ENCODE results near the gene VARS1. TPM values are rescaled to one million over a fixed set of nuclear protein-coding genes. Genes with fewer than 3 reads are reported as not detected.
"Not testable (repeated sequence)": the region's sequence is repeated elsewhere in the genome, so short reads cannot be mapped to it uniquely, and the experiment has no call there.

The VARS1 gene
- total RNA-seq (79.0 TPM), polyA plus RNA-seq (ENCODE audit: insufficient read depth, low read depth, low replicate concordance) (30.3 TPM)
- long read RNA-seq, donor 1, full-length matches to known transcripts = 3 of 14 reads
- long read RNA-seq, donor 1, partial matches to known transcripts = 11 of 14 reads
- long read RNA-seq, donor 1, other reads (novel, unspliced or antisense) = 0 of 14 reads
- long read RNA-seq, donor 2, full-length matches to known transcripts = 2 of 2 reads
- long read RNA-seq, donor 2, partial matches to known transcripts = 0 of 2 reads
- long read RNA-seq, donor 2, other reads (novel, unspliced or antisense) = 0 of 2 reads
- long read RNA-seq, donor 3, full-length matches to known transcripts = 4 of 4 reads
- long read RNA-seq, donor 3, partial matches to known transcripts = 0 of 4 reads
- long read RNA-seq, donor 3, other reads (novel, unspliced or antisense) = 0 of 4 reads
- long read RNA-seq, donor 4, full-length matches to known transcripts = 4 of 426 reads
- long read RNA-seq, donor 4, partial matches to known transcripts = 406 of 426 reads
- long read RNA-seq, donor 4, other reads (novel, unspliced or antisense) = 16 of 426 reads
- long read RNA-seq, donor 5 = 0 reads
- long read RNA-seq, donor 6, partial matches to known transcripts = 0 of 1 reads
- long read RNA-seq, donor 6, other reads (novel, unspliced or antisense) = 0 of 1 reads
- long read RNA-seq, donor 7, full-length matches to known transcripts = 11 of 90 reads
- long read RNA-seq, donor 7, partial matches to known transcripts = 57 of 90 reads
- long read RNA-seq, donor 7, other reads (novel, unspliced or antisense) = 22 of 90 reads
- long read RNA-seq, donor 8, full-length matches to known transcripts = 1 of 6 reads
- long read RNA-seq, donor 8, partial matches to known transcripts = 5 of 6 reads
- long read RNA-seq, donor 8, other reads (novel, unspliced or antisense) = 0 of 6 reads
- long read RNA-seq, donor 9, full-length matches to known transcripts = 1 of 1 reads
- long read RNA-seq, donor 9, partial matches to known transcripts = 0 of 1 reads
- long read RNA-seq, donor 9, other reads (novel, unspliced or antisense) = 0 of 1 reads
- long read RNA-seq, donor 10, full-length matches to known transcripts = 3 of 1,000 reads
- long read RNA-seq, donor 10, partial matches to known transcripts = 611 of 1,000 reads
- long read RNA-seq, donor 10, other reads (novel, unspliced or antisense) = 386 of 1,000 reads

DNA sequence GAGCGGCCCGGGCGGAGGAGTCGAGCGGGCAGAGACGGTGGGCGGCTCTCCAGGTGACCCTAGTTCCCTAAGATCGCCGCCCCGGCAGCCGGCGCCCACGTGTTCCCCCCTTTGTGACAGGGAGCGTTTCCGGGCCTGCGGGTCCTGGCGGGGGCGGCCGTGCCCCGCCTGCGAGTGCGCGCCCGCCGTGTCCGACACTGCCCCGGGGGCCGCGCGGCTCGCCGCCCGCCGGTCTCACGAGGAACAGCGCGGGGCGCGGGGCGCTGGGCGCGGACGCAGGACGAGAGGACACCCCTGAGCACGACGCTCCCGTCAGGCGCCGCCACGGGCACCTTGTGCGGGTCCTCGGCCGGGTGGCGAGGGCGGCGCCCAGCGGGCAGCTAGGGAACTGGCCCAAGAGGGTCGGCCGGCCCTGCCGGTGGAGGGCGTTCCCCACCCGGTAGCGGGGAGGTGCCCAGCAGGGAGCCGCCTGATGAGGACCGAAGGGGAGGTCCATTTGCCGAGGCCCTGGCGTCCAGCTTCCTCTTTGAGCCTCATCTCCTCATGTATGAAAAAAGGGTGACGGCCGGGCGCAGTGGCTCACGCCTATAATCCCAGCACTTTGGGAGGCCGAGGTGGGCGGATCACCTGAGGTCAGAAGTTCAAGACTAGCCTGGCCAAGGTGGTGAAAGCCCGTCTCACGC lies at the start of gene VARS1:
VARS1 (minus strand) TSS at position 137 of the 683 bp plus-strand sequence. CDS start 535 bp downstream, outside the sequence.
- Histone ChIP-seq H3K4me1 (ENCODE audit: control insufficient read depth in 2 of 3, insufficient read depth in 2 of 3, low read depth in 1 of 3, low read length in 3 of 3) (peaks cover 0 to 5% (median 0%) of the 10 kb centered on the region in 3 donors), H3K27me3 (ENCODE audit: control insufficient read depth, insufficient read depth, low read length) (no peaks in the 10 kb centered on the region), H3K36me3 (ENCODE audit: control insufficient read depth in 2 of 3, insufficient read depth in 3 of 3, low read length in 3 of 3) (no peaks in the 10 kb centered on the region), H3K9ac (ENCODE audit: low read length in 3 of 3) (peak within 1 kb of the TSS; percentile 76 to 99 (median 98)), H3K27ac (ENCODE audit: low read depth in 2 of 2, low read length in 2 of 2) (peak within 1 kb of the TSS; percentile 91 to 92), H3K4me3 (ENCODE audit: low read length in 3 of 3) (peak within 1 kb of the TSS; percentile 78 to 94 (median 91)), H3K9me3 (ENCODE audit: control insufficient read depth in 2 of 3, insufficient read depth in 1 of 3, low read length in 3 of 3) (no peaks in the 10 kb centered on the region)
- TF ChIP-seq, protein P1, sequence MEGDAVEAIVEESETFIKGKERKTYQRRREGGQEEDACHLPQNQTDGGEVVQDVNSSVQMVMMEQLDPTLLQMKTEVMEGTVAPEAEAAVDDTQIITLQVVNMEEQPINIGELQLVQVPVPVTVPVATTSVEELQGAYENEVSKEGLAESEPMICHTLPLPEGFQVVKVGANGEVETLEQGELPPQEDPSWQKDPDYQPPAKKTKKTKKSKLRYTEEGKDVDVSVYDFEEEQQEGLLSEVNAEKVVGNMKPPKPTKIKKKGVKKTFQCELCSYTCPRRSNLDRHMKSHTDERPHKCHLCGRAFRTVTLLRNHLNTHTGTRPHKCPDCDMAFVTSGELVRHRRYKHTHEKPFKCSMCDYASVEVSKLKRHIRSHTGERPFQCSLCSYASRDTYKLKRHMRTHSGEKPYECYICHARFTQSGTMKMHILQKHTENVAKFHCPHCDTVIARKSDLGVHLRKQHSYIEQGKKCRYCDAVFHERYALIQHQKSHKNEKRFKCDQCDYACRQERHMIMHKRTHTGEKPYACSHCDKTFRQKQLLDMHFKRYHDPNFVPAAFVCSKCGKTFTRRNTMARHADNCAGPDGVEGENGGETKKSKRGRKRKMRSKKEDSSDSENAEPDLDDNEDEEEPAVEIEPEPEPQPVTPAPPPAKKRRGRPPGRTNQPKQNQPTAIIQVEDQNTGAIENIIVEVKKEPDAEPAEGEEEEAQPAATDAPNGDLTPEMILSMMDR (IDR thresholded peaks at IDR 0.05; ENCODE audit: borderline replicate concordance, extremely low read depth, insufficient read depth) = peak; percentile 83
- DNase-seq (peak; percentile 90 to 98 (median 94)), FAIRE-seq (no peak)
- intact Hi-C loops (cut with DNase I) = no loop called here

DNA sequence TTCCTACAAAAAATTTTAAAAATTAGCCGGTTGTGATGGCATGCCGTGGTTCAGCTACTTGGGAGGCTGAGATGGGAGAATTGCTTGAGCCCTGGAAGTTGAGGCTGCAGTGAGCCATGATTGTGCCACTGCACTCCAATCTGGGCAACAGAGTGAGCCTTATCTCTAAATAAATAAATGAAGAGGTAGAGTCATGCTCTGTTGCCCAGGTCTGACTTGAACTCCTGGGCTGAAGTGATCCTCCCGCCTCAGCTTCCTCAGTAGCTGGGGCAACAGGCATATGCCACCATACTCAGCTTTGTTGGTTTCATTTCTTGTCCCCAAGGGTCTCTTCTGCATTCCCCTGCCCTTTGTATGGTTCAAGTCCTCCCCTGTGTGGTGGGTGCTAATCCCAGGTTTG lies 49.0 kb upstream of the VARS1 start:
- Histone ChIP-seq H3K27me3 (ENCODE audit: control insufficient read depth, insufficient read depth, low read length) (no peaks in the 10 kb centered on the region), H3K9ac (ENCODE audit: low read length in 3 of 3) (no peak overlapping the region), H3K4me3 (ENCODE audit: low read length in 3 of 3) (no peak overlapping the region), H3K27ac (ENCODE audit: low read depth in 2 of 2, low read length in 2 of 2) (no peak overlapping the region), H3K4me1 (ENCODE audit: control insufficient read depth in 2 of 3, insufficient read depth in 2 of 3, low read depth in 1 of 3, low read length in 3 of 3) (no peaks in the 10 kb centered on the region), H3K36me3 (ENCODE audit: control insufficient read depth in 2 of 3, insufficient read depth in 3 of 3, low read length in 3 of 3) (peaks cover 0 to 7% (median 4%) of the 10 kb centered on the region in 3 donors), H3K9me3 (ENCODE audit: control insufficient read depth in 2 of 3, insufficient read depth in 1 of 3, low read length in 3 of 3) (no peaks in the 10 kb centered on the region)
- FAIRE-seq = no peak
- TF ChIP-seq, protein P1 (IDR thresholded peaks at IDR 0.05; ENCODE audit: borderline replicate concordance, extremely low read depth, insufficient read depth) = no peak
- DNase-seq = peak in 1 of 5 donors; percentile 8
- intact Hi-C loops (cut with DNase I) = no loop called here

DNA sequence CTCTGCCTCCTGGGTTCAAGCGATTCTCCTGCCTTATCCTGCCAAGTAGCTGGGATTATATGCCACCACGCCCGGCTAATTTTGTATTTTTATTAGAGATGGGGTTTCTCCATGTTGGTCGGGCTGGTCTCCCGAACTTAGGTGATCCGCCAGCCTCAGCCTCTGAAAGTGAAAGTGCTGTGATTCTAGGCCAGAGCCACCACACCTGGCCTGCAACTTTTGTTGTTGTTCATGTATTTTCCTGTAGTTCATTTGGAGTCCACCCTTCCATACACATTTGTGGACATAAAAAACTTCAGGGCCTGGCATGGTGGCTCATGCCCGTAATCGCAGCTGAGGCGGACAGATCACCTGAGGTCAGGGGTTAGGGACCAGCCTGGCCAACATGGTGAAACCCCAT lies 46.5 kb upstream of the VARS1 start:
- intact Hi-C loops (cut with DNase I) = no loop called here

DNA sequence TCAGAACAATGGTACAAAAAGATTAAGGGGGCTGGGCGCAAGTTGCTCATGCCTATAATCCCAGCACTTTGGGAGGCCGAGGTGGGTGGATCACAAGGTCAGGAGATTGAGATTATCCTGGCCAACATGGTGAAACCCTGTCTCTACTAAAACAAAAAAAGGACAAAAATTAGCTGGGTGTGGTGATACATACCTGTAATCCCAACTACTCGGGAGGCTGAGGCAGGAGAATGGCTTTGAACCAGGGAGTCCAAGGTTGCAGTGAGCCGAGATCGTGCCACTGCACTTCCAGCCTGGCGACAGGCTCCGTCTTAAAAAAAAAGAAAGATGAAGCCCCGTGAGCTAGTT lies 44.2 kb upstream of the VARS1 start:
- H3K36me3 ChIP-seq (ENCODE audit: control insufficient read depth in 2 of 3, insufficient read depth in 3 of 3, low read length in 3 of 3) = peaks cover 5 to 16% (median 16%) of the 10 kb centered on the region in 3 donors
- peaks cover 4 to 17% (median 17%) of the 10 kb centered on the region in 3 donors for H3K4me1 ChIP-seq (ENCODE audit: control insufficient read depth in 2 of 3, insufficient read depth in 2 of 3, low read depth in 1 of 3, low read length in 3 of 3)
- H3K27ac ChIP-seq (ENCODE audit: low read depth in 2 of 2, low read length in 2 of 2); H3K4me3 ChIP-seq (ENCODE audit: low read length in 3 of 3); DNase-seq; H3K9me3 ChIP-seq (ENCODE audit: control insufficient read depth in 2 of 3, insufficient read depth in 1 of 3, low read length in 3 of 3); FAIRE-seq; intact Hi-C loops (cut with DNase I); H3K9ac ChIP-seq (ENCODE audit: low read length in 3 of 3); H3K27me3 ChIP-seq (ENCODE audit: control insufficient read depth, insufficient read depth, low read length): not testable (repeated sequence)

More for the DNA sequence above, 46.5 kb upstream of the VARS1 start:
- no peaks in the 10 kb centered on the region for H3K9me3 ChIP-seq (ENCODE audit: control insufficient read depth in 2 of 3, insufficient read depth in 1 of 3, low read length in 3 of 3)
- H3K4me3 ChIP-seq (ENCODE audit: low read length in 3 of 3) = no peak overlapping the region
- peaks cover 5 to 16% (median 14%) of the 10 kb centered on the region in 3 donors for H3K36me3 ChIP-seq (ENCODE audit: control insufficient read depth in 2 of 3, insufficient read depth in 3 of 3, low read length in 3 of 3)
- FAIRE-seq (no peak), DNase-seq (peak in 1 of 5 donors; percentile 10)
- TF ChIP-seq, protein P1 (IDR thresholded peaks at IDR 0.05; ENCODE audit: borderline replicate concordance, extremely low read depth, insufficient read depth) = no peak
- H3K27ac ChIP-seq (ENCODE audit: low read depth in 2 of 2, low read length in 2 of 2) = no peak overlapping the region
- H3K27me3 ChIP-seq (ENCODE audit: control insufficient read depth, insufficient read depth, low read length) = no peaks in the 10 kb centered on the region
- no peak overlapping the region for H3K9ac ChIP-seq (ENCODE audit: low read length in 3 of 3)
- H3K4me1 ChIP-seq (ENCODE audit: control insufficient read depth in 2 of 3, insufficient read depth in 2 of 3, low read depth in 1 of 3, low read length in 3 of 3) = peaks cover 4 to 10% (median 4%) of the 10 kb centered on the region in 3 donors
